Measurements from ENCODE around the gene DLX3.
"Not testable (repeated sequence)": the region's sequence is repeated elsewhere in the genome, so short reads cannot be mapped to it uniquely, and the experiment has no call there.

Gene DLX3

DNA sequence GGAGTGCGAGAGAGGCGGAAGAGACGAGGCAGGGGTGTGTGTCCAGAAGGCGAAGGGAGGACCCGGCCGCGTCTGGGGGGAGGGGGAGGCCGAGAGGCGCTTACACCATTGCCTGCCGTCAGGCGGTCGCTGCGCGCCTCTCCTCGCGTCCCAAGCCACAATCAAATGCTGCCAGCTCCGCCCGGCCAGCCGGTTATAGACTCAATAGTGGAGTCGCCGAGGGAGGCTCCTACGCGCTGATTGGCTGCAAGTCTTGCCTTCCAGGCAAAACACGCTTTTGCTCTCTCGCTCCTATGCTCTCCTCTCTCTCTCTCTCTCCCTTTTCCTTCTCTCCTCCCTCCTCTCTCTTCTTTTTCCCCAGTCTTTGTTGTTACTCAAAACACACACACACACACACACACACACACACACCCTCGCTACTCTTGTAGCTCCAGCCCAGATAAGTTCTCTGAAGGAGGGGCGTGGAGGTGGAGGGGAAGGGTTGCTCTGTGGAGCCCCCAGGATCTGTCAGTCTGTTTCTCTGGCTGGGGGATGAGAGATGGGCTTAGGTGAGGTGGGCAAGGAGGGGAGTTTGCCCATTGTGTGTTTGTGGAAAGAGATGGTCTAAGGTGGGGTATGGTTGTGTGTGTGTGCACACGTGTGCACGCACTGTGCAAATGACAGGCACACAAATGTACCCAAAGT, at the start of gene DLX3:
TSS of gene DLX3 (minus strand) at position 170 of the 684 bp plus-strand sequence. CDS start 226 bp downstream, outside the sequence.
- DNase-seq (ENCODE audit: low read depth): peak; percentile 17

DNA sequence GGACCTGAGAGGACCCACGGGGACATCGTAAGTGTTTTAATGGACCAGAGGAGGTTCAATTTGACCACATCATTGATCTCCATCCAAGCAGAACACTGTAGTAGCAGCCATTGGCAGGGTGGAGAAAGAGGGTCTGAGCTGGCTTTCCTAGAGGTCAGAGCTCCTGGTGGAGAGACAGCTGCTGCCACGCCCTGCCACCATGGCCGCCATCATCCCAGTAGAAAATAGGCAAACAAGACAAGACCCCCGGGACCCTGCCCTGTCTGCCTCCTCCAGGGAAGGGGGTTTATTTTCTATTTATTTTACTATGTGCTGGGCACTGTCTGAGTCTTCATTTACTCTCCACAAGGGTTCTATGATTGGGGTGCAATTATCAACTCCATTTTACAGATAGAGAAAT, 49.5 kb upstream of the DLX3 start:
- DNase-seq (ENCODE audit: low read depth): no peak

DNA sequence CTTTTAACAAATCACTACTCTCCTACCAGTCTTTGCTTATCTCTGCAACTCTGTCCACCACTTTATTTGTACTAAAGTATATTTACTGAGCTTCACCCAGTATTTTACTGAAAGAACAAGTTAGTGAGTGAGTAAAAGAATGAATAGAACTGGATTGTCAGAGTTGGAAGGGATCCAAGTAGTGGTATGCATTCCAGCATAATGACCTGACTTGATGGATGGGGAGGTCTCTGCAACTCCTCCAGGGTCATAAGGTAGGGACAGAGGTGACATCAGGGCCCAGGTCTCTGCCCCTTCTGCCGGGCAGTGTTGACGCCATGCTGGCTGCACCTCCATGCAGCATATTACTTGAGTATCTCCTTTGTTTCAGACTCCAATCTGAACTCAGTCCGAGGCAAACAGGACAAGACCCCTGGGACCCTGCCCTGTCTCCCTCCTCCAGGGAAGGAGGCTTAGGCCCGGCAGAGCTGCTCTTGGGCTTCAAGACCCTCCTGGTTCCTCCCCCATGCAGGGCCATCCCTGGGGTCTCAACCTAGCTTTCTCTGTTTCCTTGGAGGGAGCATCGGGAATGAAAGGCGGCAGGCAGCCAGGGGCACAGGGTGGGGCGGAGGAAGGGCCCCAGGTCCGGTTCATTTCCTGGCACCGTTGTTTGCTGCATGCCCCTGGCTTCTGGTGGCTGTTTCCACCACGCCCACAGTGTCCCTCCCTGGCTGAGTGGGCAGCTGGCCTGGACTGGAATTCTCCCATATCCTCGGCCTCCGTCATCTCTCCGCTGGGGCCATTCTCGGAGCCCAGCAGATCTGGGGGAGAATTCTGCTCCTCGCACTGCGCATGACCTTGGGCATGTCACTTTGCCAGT, 48.5 kb upstream of the DLX3 start:
- DNase-seq (ENCODE audit: low read depth): no peak

DNA sequence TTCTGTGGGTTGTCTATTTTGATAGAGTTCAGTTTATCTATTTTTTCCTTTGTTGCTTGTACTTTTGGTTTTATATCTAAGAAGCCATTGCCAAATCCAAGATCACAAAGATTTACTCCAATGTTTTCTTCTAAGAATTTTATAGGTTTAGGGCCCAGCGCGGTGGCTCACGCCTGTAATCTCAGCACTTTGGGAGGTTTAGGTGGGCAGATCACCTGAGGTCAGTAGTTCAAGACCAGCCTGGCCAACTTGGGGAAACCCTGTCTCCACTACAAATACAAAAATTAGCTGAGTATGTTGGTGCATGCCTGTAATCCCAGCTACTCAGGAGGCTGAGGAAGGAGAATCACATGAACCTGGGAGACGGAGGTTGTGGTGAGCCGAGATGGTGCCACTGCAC, 47.2 kb upstream of the DLX3 start:
- no peak for DNase-seq (ENCODE audit: low read depth)

DNA sequence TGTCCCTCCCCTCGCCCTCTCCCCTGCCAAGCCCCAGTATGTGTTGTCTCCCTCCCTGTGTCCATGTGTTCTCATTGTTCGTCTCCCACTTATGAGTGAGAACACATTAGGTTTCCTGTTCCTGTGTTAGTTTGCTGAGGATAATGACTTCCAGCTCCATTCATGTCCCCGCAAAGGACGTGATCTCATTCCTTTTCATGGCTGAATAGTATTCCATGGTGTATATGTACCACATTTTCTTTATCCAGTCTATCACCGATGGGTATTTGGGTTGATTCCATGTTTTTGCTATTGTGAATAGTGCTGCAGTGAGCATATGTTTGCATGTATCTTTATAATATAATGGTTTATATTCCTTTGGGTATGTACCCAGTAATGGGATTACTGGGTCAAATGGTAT, 45.5 kb upstream of the DLX3 start:
- DNase-seq (ENCODE audit: low read depth): not testable (repeated sequence)

DNA sequence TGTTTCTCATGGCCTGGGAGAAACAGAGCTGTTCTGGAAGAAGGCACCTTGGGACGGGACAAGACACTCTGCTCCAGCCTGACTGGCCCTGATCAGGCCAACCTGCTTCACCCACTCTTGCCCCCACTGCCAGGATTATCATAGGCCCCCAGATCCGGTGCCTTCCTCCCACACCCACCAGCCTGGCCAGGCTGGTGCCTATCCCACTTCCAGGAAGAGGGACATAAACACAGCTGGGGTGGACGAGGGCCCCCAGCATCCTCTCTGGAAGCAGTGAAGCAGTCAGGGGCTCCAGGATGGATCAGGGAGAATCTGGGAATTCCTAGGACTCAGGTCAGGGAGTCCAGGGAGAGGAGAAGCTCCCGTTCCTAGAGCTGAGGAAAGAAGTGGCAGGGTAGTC, 44.0 kb upstream of the DLX3 start:
- DNase-seq (ENCODE audit: low read depth): no peak

DNA sequence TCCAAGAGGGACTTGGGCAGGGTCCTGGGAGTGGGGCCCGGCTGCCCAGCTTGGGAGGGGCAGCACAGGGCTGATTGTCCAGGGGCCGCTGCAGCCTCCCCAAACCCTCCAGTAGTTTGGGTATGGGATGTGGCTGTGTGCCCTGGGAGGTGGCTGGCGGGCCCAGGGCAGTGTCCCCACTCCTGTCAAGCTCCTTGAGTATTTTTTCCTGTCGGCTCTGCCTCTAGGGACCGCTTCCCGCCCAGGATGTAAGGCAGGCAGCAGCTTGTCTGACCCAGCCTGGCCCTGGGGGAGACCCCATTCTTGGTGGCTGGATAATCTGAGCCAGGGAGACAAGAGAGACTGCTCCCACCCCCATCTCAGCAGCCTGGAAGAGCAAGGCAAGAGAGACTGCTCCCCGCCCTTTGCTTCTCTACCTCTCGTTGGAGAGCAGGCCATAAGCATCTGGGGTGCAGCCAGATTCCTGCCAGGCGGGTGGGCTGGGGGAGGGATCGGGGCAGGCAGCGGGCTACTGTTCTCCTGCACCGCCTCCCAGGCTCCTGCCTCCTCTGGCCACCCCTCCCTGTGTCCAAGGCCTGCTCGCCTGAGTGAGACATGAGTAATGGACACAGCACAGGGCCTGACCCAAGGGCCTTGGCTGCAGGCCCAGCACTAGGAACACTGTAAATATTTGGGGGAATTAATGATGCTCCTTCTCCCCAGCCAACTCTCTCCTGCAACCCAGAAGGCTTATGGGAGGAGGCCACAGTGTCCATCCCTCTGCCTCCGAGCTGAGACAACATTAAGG, 42.5 kb upstream of the DLX3 start:
- DNase-seq (ENCODE audit: low read depth): peak; percentile 82

DNA sequence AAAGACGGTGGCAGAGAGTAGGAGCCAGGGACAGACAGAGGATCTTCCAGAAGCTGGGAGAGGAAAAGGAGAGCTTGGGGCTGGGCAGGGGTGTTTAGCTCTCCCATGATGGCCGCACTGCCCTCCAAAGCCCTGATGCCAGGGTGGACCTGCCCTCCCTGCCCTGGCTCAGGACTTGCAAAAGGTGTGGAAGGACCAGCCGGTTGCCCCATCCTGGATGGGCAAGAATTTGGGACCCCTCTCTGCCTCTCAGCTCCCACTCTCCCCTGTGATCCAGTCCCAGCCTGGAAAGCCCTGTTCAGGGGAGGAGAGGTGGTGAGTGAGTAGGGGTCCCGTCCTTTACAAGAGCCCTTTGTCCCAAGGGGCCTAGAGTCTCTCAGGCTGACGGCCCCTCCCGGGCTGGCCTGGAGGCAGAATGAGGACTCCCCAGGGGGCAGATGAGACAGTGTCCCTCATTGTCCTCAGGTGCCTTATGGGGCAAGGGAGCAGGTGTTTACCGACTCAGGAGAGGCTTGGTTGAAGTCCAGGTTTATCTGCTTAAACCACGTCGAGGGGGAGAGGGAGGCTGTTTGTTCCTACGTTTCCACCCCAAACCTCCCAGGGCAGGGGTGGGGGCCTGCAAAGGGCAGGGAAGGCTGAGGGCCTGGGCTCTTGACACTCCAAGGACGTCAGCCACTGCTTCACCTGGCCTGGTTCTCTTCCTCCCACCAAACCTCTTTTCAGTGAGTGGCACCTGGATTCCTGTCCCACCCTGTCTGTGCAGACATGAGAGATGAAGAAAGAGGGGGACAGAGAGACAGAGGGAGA, 41.6 kb upstream of the DLX3 start:
- no peak for DNase-seq (ENCODE audit: low read depth)

DNA sequence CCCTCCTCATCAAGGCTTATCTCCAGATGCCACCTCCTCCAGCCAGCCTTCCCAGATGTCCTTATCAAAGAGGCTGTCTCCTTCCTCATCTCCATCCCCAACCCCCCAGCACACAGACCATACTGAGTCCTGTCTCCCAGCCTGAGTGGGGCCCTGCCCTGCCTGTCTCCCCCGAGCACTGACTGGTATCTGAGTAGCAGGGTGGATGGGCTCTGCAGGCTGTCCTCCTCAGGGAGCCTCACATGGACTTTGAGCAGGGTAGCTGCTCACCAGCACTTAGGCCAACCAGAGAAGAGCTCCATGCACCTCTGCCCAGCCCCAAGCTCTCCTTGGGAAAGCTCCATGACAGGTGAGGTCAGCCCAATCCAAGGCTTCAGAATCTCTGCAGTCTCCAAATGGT, 40.9 kb upstream of the DLX3 start:
- no peak for DNase-seq (ENCODE audit: low read depth)

DNA sequence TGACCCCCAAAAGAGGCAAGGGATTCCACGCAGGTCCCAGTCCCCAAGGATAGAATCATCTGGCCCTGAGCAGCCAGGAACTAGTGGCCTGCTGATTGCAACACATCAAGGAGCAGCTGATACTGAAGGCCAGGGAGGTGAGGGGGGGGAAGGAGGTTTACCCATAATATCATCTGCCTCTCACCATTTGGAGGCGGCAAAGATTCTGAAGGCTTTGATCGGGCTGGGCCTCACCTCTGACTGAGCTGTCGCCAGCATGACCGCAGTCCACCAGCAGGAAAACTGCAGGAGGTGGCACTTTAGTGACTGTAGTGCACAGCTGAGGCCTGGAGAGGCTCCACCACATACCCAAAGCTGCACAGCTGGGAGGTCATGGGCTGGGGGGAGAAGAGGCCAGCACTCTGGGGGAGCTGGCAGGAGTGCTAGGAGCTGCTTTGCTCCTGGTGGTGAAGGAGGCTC, 40.4 kb upstream of the DLX3 start:
- DNase-seq (ENCODE audit: low read depth): no peak

DNA sequence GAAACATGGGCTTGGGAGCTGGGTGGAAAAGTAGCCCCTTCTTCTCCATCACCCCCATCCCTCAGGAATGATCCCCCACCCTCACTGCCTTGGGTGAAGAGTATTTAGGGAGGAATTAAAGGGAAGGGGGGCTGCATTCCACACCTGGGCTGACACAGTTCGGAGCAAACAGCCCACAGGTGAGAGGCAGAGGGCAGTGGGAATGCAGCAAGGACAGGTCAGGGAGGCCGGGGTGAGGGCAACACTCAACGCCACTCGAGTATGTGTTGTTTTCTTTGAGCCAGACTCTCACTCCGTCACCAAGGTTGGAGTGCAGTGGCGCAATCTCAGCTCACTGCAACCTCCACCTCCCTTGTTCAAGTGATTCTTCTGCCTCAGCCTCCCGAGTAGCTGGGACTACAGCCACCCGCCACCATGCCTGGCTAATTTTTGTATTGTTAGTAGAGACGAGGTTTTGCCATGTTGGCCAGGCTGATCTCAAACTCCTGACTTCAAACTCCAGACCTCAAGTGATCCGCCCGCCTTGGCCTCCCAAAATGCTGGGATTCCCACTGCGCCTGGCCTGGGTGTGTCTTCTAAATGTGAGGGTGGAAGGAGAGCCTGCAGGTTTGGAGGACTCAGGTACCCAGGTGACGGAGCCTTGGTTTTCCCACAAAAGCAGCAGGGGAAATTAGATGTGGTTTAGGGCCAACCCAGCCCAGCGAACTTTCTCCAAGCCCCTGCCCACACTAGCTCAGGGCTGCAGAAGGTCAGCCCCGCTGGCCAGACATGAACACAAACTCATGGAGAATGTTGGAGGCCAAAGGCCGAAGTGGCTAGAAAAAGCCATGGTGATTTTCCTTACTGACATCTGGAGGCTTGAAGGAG, 39.7 kb upstream of the DLX3 start:
- no peak for DNase-seq (ENCODE audit: low read depth)

DNA sequence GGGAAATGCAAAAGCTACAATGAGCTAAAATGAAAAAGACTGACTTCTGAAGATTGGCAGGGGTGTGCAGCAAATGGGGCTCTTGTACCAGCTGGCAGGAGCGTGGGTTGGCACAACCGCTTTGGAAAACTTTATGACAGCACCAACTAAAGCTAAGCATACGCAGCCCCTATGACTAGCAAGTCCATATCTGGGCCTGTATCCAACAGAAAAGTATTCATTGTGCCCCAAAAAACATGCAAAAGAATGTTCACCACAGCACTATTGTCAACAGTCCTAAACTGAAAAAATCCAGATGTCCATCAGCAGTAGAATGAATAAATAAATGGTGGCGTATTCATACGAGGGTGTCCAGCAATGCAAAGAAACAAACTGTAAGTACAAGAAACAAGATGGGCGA, 38.3 kb upstream of the DLX3 start:
- no peak for DNase-seq (ENCODE audit: low read depth)

DNA sequence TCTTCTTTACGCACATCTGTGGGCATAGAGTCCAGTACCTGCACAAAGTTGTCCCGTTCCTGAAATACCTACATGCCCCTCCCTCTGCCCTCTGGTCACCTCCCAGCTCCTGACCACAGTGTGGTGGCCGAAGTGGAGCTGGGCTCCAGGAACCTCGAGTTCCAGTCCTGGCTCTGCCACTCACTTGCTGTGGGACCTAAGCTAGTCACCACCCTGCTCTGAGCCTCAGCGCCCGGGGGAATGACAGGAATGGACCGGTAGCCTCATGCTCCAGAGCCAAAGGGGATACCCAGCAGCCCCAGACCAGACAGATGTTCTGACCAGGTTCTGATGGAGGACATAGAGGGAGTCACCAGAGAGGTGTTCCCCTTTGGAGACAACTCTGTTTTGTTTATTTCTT, 34.2 kb upstream of the DLX3 start:
- DNase-seq (ENCODE audit: low read depth): no peak

DNA sequence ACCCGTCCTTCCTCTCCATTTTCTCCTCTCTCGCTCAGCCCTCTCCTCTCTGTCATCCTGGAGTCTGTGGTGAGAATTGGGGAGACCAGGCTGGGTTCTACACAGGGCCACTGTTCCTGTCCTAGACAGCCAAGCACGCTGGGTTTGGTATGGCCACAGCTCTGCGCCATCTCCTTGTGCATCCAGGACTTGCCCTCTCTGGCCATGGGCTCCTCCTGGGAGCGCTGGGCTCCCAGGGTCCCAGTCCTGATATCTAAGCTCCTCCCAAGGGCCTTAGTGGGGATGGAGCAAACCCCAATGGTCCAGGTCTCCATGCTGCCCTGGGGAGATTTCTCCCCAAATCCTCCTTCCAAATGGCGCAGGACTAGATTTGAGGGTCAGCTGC, 33.7 kb upstream of the DLX3 start:
- DNase-seq (ENCODE audit: low read depth): no peak

DNA sequence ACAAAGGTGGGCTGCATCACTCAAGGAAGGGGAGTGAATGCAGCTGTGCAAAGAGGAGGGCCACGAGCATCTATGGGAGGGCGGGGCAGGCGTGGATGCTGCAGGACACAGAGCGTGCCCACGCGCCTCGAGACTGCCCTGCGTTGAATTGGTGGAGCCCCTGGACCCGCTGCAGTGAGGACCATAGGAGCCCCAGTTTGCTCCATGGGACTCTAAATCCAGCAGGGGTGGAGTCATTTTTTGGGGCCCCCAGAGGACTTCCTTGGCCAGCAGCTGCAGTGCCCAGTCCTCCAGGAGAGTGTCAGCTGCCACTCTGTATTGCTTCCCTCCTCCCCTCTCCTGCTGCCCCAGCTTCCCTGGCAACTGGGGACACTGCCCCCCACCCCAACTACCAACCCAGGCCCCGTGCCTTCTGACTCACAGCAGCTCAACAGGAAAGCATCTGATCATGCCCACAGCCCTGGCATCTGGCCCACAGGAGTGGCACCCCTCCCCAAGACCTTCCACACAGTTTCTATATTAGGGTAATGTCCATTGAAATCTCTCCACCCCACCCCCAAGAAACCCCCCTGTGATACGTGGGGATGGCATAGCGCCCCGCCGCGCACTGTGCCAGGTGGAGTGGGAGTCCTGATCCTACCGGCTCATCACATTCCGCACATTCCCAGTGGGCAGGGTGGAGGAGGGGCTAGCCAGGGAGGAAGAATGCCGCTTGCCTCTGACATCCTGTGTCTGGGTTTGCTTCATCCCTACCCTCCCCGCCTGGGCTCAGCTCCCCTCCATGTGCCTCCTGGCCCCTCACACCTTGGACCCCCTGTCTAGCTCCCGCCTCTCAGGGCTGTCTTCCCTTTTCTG, 33.1 kb upstream of the DLX3 start:
- no peak for DNase-seq (ENCODE audit: low read depth)

DNA sequence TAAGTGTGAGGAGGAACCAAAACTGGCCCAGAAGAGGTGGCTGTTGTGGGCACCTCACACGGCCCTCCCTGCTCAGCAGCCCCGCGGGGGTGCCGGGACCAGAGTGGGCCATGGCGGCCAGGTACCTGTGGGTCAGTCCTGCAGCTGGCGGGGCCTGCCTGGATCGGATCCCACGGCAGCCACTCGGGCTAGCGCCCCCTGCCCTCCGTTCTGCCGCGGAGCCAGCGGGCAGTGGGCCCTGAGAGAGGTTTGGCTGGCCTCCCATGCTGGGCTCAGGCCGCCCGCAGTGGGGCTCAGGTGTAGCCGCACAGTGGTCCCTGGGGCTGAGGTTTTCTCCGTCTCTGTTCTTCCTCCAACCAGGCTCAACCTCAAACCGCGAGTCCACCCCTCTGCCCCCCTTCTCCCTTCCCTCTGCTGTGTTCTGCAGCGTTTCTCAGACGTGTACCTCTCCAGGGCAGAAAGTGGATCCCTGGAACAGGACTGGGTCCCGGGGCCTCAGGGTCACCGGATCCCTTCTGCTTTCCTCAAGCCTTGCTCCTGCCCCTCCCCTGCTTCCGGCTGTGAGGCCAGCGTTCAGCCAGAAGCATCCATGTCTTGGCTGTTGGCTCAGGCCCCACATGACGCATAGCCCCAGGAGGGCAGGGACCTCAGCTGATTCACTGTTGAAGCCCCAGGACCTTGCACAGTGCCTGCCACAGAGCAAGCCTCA, 32.3 kb upstream of the DLX3 start:
- peak; percentile 70 for DNase-seq (ENCODE audit: low read depth)

DNA sequence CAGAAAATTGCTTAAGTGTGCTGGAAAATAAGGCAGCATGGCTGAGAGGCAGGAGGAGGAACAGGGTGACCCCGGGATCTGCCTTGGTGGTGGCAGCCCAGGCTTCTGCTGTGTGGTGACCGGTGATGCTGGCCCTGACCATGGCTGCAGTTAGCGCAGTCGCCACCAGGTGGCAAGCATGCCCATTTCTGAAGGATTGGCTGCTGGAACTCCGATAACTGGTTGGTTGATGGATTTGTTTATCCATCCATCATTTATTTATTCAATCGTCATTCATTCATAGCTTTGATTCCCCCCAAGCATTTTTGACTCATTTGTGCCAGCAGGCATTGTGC, 31.8 kb upstream of the DLX3 start:
- DNase-seq (ENCODE audit: low read depth): peak; percentile 72

DNA sequence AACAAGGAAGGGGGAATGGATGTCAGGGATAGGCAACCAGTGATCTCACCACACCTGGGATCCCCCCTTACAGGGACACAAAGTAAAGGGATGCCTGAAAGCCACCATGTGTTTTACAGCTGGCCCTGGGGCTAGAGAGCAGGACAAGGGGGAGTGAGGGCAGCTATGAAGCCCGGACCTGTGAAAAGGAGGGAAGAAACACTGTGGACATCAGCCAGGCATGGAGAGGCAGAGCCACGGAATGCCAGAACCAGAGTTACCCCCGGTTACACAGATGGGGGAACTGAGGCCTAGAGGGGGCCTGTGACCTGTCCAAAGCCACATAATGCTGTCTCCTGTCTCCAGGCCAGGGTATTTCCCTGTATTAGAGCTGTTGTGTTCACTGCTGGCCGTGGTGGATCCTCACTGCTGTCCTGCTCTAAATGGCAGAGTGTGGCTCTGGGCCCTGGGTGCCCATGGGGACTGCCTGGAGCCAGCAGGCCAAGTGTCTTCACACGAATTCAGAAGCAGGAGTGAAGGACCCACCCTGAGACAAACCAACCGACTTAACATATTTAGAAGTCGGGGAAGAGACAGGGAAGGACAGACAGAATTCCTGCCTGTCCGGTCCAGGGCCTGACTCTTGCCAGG, 31.1 kb upstream of the DLX3 start:
- DNase-seq (ENCODE audit: low read depth): no peak

DNA sequence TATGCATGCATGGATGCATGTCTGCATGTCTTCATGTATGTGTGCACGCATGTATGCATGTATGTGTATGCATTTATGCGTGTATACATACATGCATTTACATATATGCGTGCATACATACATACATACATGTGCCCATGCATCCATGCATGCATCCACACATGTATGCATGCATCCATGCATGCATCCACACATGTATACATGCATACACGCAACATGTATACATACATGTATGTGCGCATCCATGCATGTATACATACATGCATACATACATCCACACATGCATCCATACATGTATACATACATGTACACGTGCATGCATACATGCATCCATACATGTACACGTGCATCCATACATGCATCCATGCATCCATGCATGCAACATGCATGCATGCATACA, 29.8 kb upstream of the DLX3 start:
- DNase-seq (ENCODE audit: low read depth): no peak
